IMR-90 (cell line): ENCODE data around the gene MYO3B. TPM values are rescaled to one million over a fixed set of nuclear protein-coding genes. Genes with fewer than 3 reads are reported as not detected.

Experiments
- ATAC-seq: fragments of 200-7000 bp; cut with Tn5 transposase; 2 replicates; pipeline ENCODE4 v1.9.1; 2020; ENCODE audit warnings: low read depth, mild to moderate bottlenecking, moderate library complexity
- BruUV-seq: library from RNA; stranded (reverse); fragments of 400-500 nt; replicated peaks from 2 replicates; lab custom pipeline; 2021; lab: Mats Ljungman, UMichigan
- CTCF ChIA-PET: fragments of 300-600 bp; formaldehyde crosslinking; extraction: SDS; loops from one replicate; lab custom pipeline; 2021; ENCODE audit warnings: antibody characterized with exemption; lab: Yijun Ruan, JAX
- POLR2A ChIA-PET: fragments of 300-600 bp; sonication (Branson Sonifier 250); formaldehyde crosslinking; loops from one replicate; lab custom pipeline; 2022; ENCODE audit warnings: antibody characterized with exemption; ENCODE audit not compliant: unreplicated experiment; lab: Charles Lee
- DNase-seq: peaks from one replicate; pipeline ENCODE4 v3.0.0; 2013
- H2AFZ ChIP-seq: replicated peaks from 2 replicates; pipeline ENCODE3; 2013; ENCODE audit warnings: low read length, mild to moderate bottlenecking; ENCODE audit not compliant: poor library complexity
- H2AK5ac ChIP-seq: 2 replicates; pipeline ENCODE4 v1.6.1; 2013; ENCODE audit warnings: low read depth, low read length, inconsistent platforms
- H2AK9ac ChIP-seq: replicated peaks from 2 replicates; pipeline ENCODE3; 2013; ENCODE audit warnings: mild to moderate bottlenecking, low read depth, low read length, moderate library complexity; ENCODE audit not compliant: poor library complexity
- H2BK120ac ChIP-seq: 2 replicates; pipeline ENCODE4 v1.6.1; 2013; ENCODE audit warnings: low read depth, low read length, inconsistent platforms
- H2BK15ac ChIP-seq: 3 replicates; pipeline ENCODE4 v1.6.1; 2013; ENCODE audit warnings: low read depth, low read length, inconsistent platforms
- H2BK20ac ChIP-seq: 2 replicates; pipeline ENCODE4 v1.6.1; 2013; ENCODE audit warnings: low read depth, mild to moderate bottlenecking, inconsistent platforms, low read length, moderate library complexity
- H2BK5ac ChIP-seq: 2 replicates; pipeline ENCODE4 v1.6.1; 2013; ENCODE audit warnings: mild to moderate bottlenecking, low read depth, low read length, inconsistent platforms; ENCODE audit not compliant: poor library complexity, severe bottlenecking
- H3K14ac ChIP-seq: replicated peaks from 2 replicates; pipeline ENCODE4 v1.6.1; 2013; ENCODE audit warnings: low read depth, low read length, inconsistent platforms
- H3K18ac ChIP-seq: 2 replicates; pipeline ENCODE4 v1.6.1; 2013; ENCODE audit warnings: low read depth, low read length, control low read depth
- H3K23ac ChIP-seq: 2 replicates; pipeline ENCODE4 v1.6.1; 2013; ENCODE audit warnings: low read depth, low read length, inconsistent platforms
- H3K27ac ChIP-seq: 2 replicates; pipeline ENCODE4 v1.5.1; 2013; ENCODE audit warnings: mild to moderate bottlenecking, control low read depth, low read length; ENCODE audit not compliant: insufficient read depth
- H3K27me3 ChIP-seq: 2 replicates; pipeline ENCODE4 v1.6.1; 2013; ENCODE audit warnings: low read length; ENCODE audit not compliant: control insufficient read depth, insufficient read depth
- H3K36me3 ChIP-seq: 2 replicates; pipeline ENCODE4 v1.6.1; 2013; ENCODE audit warnings: low read length, mixed read lengths; ENCODE audit not compliant: control insufficient read depth, insufficient read depth
- H3K4ac ChIP-seq: 2 replicates; pipeline ENCODE4 v1.6.1; 2013; ENCODE audit warnings: low read depth, low read length, inconsistent platforms
- H3K4me1 ChIP-seq: 2 replicates; pipeline ENCODE4 v1.6.1; 2013; ENCODE audit warnings: low read length, mixed read lengths; ENCODE audit not compliant: control insufficient read depth, insufficient read depth
- H3K4me2 ChIP-seq: 2 replicates; pipeline ENCODE4 v1.6.1; 2013; ENCODE audit warnings: low read depth, mild to moderate bottlenecking, control low read depth, low read length, moderate library complexity
- H3K4me3 ChIP-seq: 2 replicates; pipeline ENCODE4 v1.5.1; 2013; ENCODE audit warnings: low read depth, mild to moderate bottlenecking, control low read depth, low read length, moderate library complexity; ENCODE audit not compliant: insufficient read depth
- H3K56ac ChIP-seq: 2 replicates; pipeline ENCODE4 v1.6.1; 2013; ENCODE audit warnings: low read length, inconsistent platforms; ENCODE audit not compliant: insufficient read depth; ENCODE audit errors: extremely low read depth
- H3K79me1 ChIP-seq, 2 experiments: 2 replicates each; pipeline ENCODE4 v1.6.1; 2013; ENCODE audit warnings: low read length in 2 of 2, inconsistent platforms in 1 of 2, low read depth in 1 of 2
- H3K9ac ChIP-seq: 2 replicates; pipeline ENCODE4 v1.6.1; 2013; ENCODE audit warnings: low read depth, low read length, control low read depth
- H3K9me1 ChIP-seq: 2 replicates; pipeline ENCODE4 v1.6.1; 2013; ENCODE audit warnings: low read length, inconsistent platforms; ENCODE audit not compliant: insufficient read depth
- H3K9me3 ChIP-seq: 2 replicates; pipeline ENCODE4 v1.6.1; 2013; ENCODE audit warnings: low read length; ENCODE audit not compliant: control insufficient read depth, insufficient read depth
- H4K20me1 ChIP-seq: 2 replicates; pipeline ENCODE4 v1.6.1; 2013; ENCODE audit warnings: low read length, inconsistent platforms; ENCODE audit not compliant: insufficient read depth
- H4K5ac ChIP-seq: 2 replicates; pipeline ENCODE4 v1.6.1; 2013; ENCODE audit warnings: mild to moderate bottlenecking, low read depth, low read length, control low read depth
- H4K8ac ChIP-seq, 2 experiments: 2 replicates each; pipeline ENCODE4 v1.6.1; 2013; ENCODE audit warnings: low read depth in 2 of 2, low read length in 2 of 2, control low read depth in 1 of 2, inconsistent platforms in 1 of 2
- H4K91ac ChIP-seq: 2 replicates; pipeline ENCODE4 v1.6.1; 2013; ENCODE audit warnings: low read depth, low read length, inconsistent platforms; ENCODE audit not compliant: insufficient read depth
- BHLHE40 ChIP-seq: fragments of 150-350 bp; IDR thresholded peaks from 2 replicates; pipeline ENCODE4 v1.6.1; 2016; ENCODE audit warnings: mild to moderate bottlenecking, low read depth, low read length
- CEBPB ChIP-seq: IDR thresholded peaks from 2 replicates; pipeline ENCODE4 v1.6.1; 2012; ENCODE audit warnings: low read depth, low read length, improper control_type of control experiment
- CHD1 ChIP-seq: IDR thresholded peaks from 2 replicates; pipeline ENCODE4 v1.6.1; 2012; ENCODE audit warnings: low read depth, low read length, improper control_type of control experiment
- CTCF ChIP-seq: conservative IDR thresholded peaks from 2 replicates; pipeline ENCODE4 v1.5.1; 2012; ENCODE audit warnings: mild to moderate bottlenecking, low read depth, low read length, improper control_type of control experiment
- ELK1 ChIP-seq: fragments of 150-350 bp; IDR thresholded peaks from 2 replicates; pipeline ENCODE4 v1.6.1; 2016; ENCODE audit warnings: low read depth, mild to moderate bottlenecking, low read length, moderate library complexity, borderline replicate concordance
- FOS ChIP-seq: fragments of 150-350 bp; IDR thresholded peaks from 2 replicates; pipeline ENCODE4 v1.6.1; 2016; ENCODE audit warnings: low read depth, low read length
- MAFK ChIP-seq: IDR thresholded peaks from 2 replicates; pipeline ENCODE4 v1.6.1; 2012; ENCODE audit warnings: low read depth, low read length, improper control_type of control experiment
- MAZ ChIP-seq: IDR thresholded peaks from 2 replicates; pipeline ENCODE4 v1.6.1; 2012; ENCODE audit warnings: low read depth, mild to moderate bottlenecking, low read length, improper control_type of control experiment, moderate library complexity, borderline replicate concordance
- MXI1 ChIP-seq: IDR thresholded peaks from 2 replicates; pipeline ENCODE4 v1.6.1; 2012; ENCODE audit warnings: low read depth, mild to moderate bottlenecking, low read length, moderate library complexity, borderline replicate concordance
- NFE2L2 ChIP-seq: fragments of 150-350 bp; IDR thresholded peaks from 2 replicates; pipeline ENCODE4 v1.6.1; 2016; ENCODE audit warnings: low read depth, mild to moderate bottlenecking, low read length
- POLR2A ChIP-seq: IDR thresholded peaks from 2 replicates; pipeline ENCODE4 v1.6.1; 2012; ENCODE audit warnings: mild to moderate bottlenecking, low read depth, low read length
- RAD21 ChIP-seq: IDR thresholded peaks from 2 replicates; pipeline ENCODE4 v1.6.1; 2012; ENCODE audit warnings: low read length, improper control_type of control experiment
- RCOR1 ChIP-seq: IDR thresholded peaks from 2 replicates; pipeline ENCODE4 v1.6.1; 2012; ENCODE audit warnings: mild to moderate bottlenecking, low read length, improper control_type of control experiment; ENCODE audit not compliant: insufficient replicate concordance
- RFX5 ChIP-seq: IDR thresholded peaks from 2 replicates; pipeline ENCODE4 v1.8.0; 2012; ENCODE audit warnings: low read depth, mild to moderate bottlenecking, low read length, moderate library complexity
- SMC3 ChIP-seq: fragments of 150-350 bp; IDR thresholded peaks from 2 replicates; pipeline ENCODE4 v1.6.1; 2016; ENCODE audit warnings: low read depth, mild to moderate bottlenecking, antibody characterized with exemption, low read length, moderate library complexity
- WGBS, 2 experiments: methylation state at CpG; one replicate each; pipeline versions ENCODE4 v1.1.5 to v1.1.7; 2013; ENCODE audit warnings: missing lambda C conversion rate in 2 of 2; ENCODE audit not compliant: insufficient read length in 1 of 2; ENCODE audit errors: extremely low coverage in 2 of 2; 5-methylcytosine and 5-hydroxymethylcytosine counted together
- dilution Hi-C: fragments of 300-500 bp; cut with HindIII; formaldehyde crosslinking; loops from one replicate; pipeline ENCODE4 v1.14.3; 2018; ENCODE audit warnings: low sequenced_read_pairs; ENCODE audit not compliant: unreplicated experiment
- in situ Hi-C: fragments of 300-500 bp; cut with MboI; formaldehyde crosslinking; loops from 3 replicates; pipeline ENCODE4 v1.14.3; 2019; ENCODE audit warnings: low sequenced_read_pairs, inconsistent platforms, mixed read lengths
- intact Hi-C: fragments of 100-400 bp; cut with micrococcal nuclease; formaldehyde crosslinking; loops from 2 replicates; pipeline ENCODE4 v1.10.0; 2022
- polyA plus RNA-seq, 3 experiments: library from polyadenylated mRNA; depleted of rRNA; stranded (reverse); fragments of >200 nt; gene quantifications; 2 replicates each; pipeline ENCODE4 v1.2.3, GENCODE V29; 2012; ENCODE audit warnings: low replicate concordance in 1 of 3
- total RNA-seq: library from RNA; depleted of rRNA; stranded (reverse); fragments of >200 nt; gene quantifications from 2 replicates; pipeline ENCODE4 v1.2.3, GENCODE V29; 2012
- TF ChIP-seq, protein P1 (sequence below): fragments of 150-350 bp; IDR thresholded peaks from 2 replicates; pipeline ENCODE4 v1.6.1; 2017; ENCODE audit warnings: mild to moderate bottlenecking, antibody characterized with exemption, low read length, low read depth

The MYO3B gene
- total and polyA plus RNA-seq, 2 of the 4 experiments (the other 2 are of a cell fraction), result 0.02 TPM; not detected in 1

DNA sequence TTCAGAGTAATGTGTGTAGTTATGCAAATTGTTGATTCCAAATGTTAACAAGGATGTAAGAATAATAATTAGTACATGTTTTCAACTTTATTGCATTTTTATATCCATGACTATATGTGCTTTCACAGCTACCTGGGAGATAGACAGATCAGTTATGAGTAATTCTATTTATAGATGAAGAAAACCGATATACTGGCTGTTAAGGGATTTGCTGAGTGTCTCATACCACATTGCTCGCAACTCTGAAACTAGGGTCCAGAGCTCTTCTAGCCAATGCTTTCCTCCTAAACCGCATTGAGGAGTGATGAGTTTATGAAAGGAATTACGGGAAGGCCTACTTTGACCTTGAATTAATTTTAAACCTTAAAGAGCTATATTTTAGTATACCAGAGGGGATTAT lies 202.3 kb downstream of the MYO3B start:
- no peak for ATAC-seq
- CTCF ChIA-PET, result interaction anchor here (1.4 to 1.9 kb wide), 2 partner anchors 10 to 29 kb away, joined by 4 to 5 read pairs; no protein-coding TSS in a partner anchor
- Histone ChIP-seq H3K79me1 (no peaks in the 10 kb centered on the region), H2AK5ac (no peak overlapping the region), H4K5ac (no peak overlapping the region), H4K20me1 (no peaks in the 10 kb centered on the region), H2BK5ac (no peak overlapping the region), H3K23ac (no peak overlapping the region), H2BK20ac (no peak overlapping the region), H3K4me3 (no peak overlapping the region), H3K4ac (no peak overlapping the region), H3K27me3 (no peaks in the 10 kb centered on the region), H3K9me1 (no peaks in the 10 kb centered on the region), H4K8ac (no peak overlapping the region), H3K9me3 (no peaks in the 10 kb centered on the region), H3K4me2 (no peak overlapping the region), H3K27ac (no peak overlapping the region), H2AK9ac (no peak overlapping the region), H3K18ac (no peak overlapping the region), H3K9ac (no peak overlapping the region), H4K91ac (no peak overlapping the region), H3K14ac (no peak overlapping the region), H3K36me3 (no peaks in the 10 kb centered on the region), H2BK15ac (no peak overlapping the region), H3K4me1 (no peaks in the 10 kb centered on the region), H2BK120ac (no peak overlapping the region), H2AFZ (no peak overlapping the region), H3K56ac (no peak overlapping the region)
- dilution Hi-C loops, result no loop called here
- BruUV-seq, result no TSS peak
- intact Hi-C loops, result no loop called here
- TF ChIP-seq CHD1 (no peak), RCOR1 (no peak), CTCF (no peak), BHLHE40 (no peak), CEBPB (no peak), FOS (no peak), NFE2L2 (no peak), RFX5 (no peak), MAFK (no peak), ELK1 (no peak), MXI1 (no peak), RAD21 (no peak), SMC3 (no peak), MAZ (no peak), POLR2A (no peak)
- TF ChIP-seq, protein P1, sequence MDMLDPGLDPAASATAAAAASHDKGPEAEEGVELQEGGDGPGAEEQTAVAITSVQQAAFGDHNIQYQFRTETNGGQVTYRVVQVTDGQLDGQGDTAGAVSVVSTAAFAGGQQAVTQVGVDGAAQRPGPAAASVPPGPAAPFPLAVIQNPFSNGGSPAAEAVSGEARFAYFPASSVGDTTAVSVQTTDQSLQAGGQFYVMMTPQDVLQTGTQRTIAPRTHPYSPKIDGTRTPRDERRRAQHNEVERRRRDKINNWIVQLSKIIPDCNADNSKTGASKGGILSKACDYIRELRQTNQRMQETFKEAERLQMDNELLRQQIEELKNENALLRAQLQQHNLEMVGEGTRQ, result no peak
- POLR2A ChIA-PET, result no interaction called here
- no CpG with 5 or more reads among the region's 4 CpGs for WGBS, 2 experiments
- in situ Hi-C loops, result no loop called here
- no peak for DNase-seq
